ENCODE measurements around the gene ZNF865.
A peak's percentile ranks its signal among the peaks of the same experiment; 100 is the strongest.

The ZNF865 gene

DNA sequence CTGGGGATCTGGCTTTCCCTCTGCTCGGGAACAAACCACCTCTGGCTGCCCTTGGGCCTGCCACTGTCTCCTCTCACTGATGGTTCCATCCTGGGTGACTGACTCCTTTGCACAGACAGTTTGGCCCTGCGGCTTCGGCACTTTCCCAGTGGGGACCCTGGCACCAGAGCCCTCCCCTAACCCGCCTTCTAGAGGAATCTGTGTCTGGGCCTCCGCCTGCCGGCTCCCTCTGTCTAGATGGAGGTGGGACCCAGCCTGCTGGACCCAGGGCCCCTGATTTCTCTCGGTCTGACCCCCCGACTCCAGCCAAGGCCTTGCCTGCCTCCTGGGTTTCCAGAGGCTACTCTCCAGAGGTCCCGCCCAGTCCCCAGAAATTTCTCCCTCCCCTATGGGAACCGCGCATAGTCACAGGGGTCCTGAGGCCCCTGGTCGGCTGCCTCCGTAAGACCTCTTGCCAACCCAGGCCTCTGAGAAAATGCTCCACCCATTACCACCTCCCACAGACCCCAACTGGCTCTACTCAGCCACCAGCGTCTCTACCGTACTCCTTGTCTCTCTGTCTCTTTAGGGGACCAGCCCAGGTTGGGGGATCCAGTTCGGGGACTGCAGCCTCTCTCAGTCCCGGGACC, 45.3 kb downstream of the ZNF865 start:
- Histone ChIP-seq H3K36me3 (ENCODE audit: insufficient read depth, low read depth, low read length) (peaks cover under 1% of the 10 kb centered on the region), H3K9me3 (ENCODE audit: insufficient read depth, low read depth, low read length) (no peaks in the 10 kb centered on the region), H3K9ac (ENCODE audit: low read depth, low read length) (no peak overlapping the region), H3K27ac (ENCODE audit: low read length) (no peak overlapping the region), H3K4me1 (ENCODE audit: insufficient read depth, low read length) (no peaks in the 10 kb centered on the region; the same call in 1 of the 2 replicates), H3K4me3 (ENCODE audit: low read length) (no peak overlapping the region), H3K27me3 (ENCODE audit: insufficient read depth, low read length) (no peaks in the 10 kb centered on the region)

DNA sequence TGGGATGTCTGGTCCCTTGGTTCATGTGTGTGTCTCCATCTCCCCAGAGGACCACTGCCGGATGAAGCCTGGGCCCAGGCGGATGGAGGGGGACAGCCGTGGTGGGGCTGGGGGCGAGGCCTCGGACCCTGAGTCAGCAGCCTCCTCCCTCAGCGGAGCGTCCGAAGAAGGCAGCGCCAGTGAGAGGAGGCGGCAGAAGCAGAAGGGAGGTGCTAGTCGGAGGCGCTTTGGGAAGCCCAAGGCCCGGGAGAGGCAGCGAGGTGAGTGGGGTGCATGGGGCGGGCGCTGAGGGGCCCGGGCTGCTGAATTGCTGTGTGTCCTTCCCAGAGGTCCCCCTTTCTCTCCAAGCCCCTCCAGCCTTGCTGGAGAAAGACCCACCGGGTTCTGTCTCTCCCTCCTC, 45.8 kb downstream of the ZNF865 start:
- no peak overlapping the region for H3K27ac ChIP-seq (ENCODE audit: low read length)

GRCh38 chr19:55652311-55653128, 47.1 kb downstream of the ZNF865 start:
- peak overlapping the region; percentile 84; the same call in 1 of the 2 replicates for H3K4me3 ChIP-seq (ENCODE audit: low read length)
- peaks cover 10% of the 10 kb centered on the region for H3K36me3 ChIP-seq (ENCODE audit: insufficient read depth, low read depth, low read length)
- no peak overlapping the region; the same call in 1 of the 2 replicates for H3K9ac ChIP-seq (ENCODE audit: low read depth, low read length)
- H3K27ac ChIP-seq (ENCODE audit: low read length): no peak overlapping the region
- no peaks in the 10 kb centered on the region for H3K27me3 ChIP-seq (ENCODE audit: insufficient read depth, low read length)
- H3K4me1 ChIP-seq (ENCODE audit: insufficient read depth, low read length): peaks cover 13% of the 10 kb centered on the region
- no peaks in the 10 kb centered on the region for H3K9me3 ChIP-seq (ENCODE audit: insufficient read depth, low read depth, low read length)

More for the DNA sequence above, 45.8 kb downstream of the ZNF865 start:
- H3K4me3 ChIP-seq (ENCODE audit: low read length): no peak overlapping the region
- no peak overlapping the region for H3K9ac ChIP-seq (ENCODE audit: low read depth, low read length)
- no peaks in the 10 kb centered on the region for H3K9me3 ChIP-seq (ENCODE audit: insufficient read depth, low read depth, low read length)
- no peaks in the 10 kb centered on the region for H3K36me3 ChIP-seq (ENCODE audit: insufficient read depth, low read depth, low read length)
- H3K4me1 ChIP-seq (ENCODE audit: insufficient read depth, low read length): peaks cover under 1% of the 10 kb centered on the region; the same call in 1 of the 2 replicates
- no peaks in the 10 kb centered on the region for H3K27me3 ChIP-seq (ENCODE audit: insufficient read depth, low read length)

- Histone ChIP-seq H3K4me3 (ENCODE audit: low read length) (peak overlapping the region; percentile 84), H3K9me3 (ENCODE audit: insufficient read depth, low read depth, low read length) (no peaks in the 10 kb centered on the region), H3K27ac (ENCODE audit: low read length) (peak overlapping the region; percentile 93), H3K9ac (ENCODE audit: low read depth, low read length) (peak overlapping the region; percentile 97), H3K4me1 (ENCODE audit: insufficient read depth, low read length) (peaks cover 18% of the 10 kb centered on the region), H3K36me3 (ENCODE audit: insufficient read depth, low read depth, low read length) (peaks cover 14% of the 10 kb centered on the region), H3K27me3 (ENCODE audit: insufficient read depth, low read length) (no peaks in the 10 kb centered on the region)
Observed at GRCh38 chr19:55653651-55654322, 48.3 kb downstream of the ZNF865 start.

DNA sequence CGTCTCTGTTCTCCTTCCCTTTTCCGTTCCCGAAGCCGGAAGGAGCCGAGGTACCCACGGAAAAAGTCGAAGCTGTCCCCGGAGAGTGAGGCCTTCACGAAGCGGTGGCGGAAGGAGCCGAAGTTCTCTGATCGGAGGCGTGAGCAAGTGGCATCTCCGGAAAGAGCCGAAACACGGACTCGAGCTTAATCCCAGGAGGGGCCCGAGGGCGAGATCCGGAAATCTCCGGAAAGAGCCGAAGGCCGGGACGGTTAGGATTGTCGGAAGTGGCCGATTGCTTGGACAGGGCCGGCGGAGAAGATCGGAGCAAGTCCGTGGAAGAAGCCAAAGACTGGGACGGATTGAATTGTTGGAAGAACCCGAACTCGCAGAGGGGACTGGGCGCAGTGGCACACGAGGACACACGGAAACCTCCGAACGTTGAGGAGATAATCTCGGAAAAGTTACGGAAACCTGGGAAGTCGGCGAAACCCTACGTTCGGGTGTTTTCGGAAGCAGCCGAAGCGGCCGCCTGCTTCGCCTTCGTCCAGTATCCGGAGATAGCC, 48.9 kb downstream of the ZNF865 start:
- Histone ChIP-seq H3K9ac (ENCODE audit: low read depth, low read length) (peak overlapping the region; percentile 97), H3K36me3 (ENCODE audit: insufficient read depth, low read depth, low read length) (peaks cover 17% of the 10 kb centered on the region), H3K27ac (ENCODE audit: low read length) (peak overlapping the region; percentile 93), H3K27me3 (ENCODE audit: insufficient read depth, low read length) (no peaks in the 10 kb centered on the region), H3K4me1 (ENCODE audit: insufficient read depth, low read length) (peaks cover 18% of the 10 kb centered on the region), H3K4me3 (ENCODE audit: low read length) (peak overlapping the region; percentile 84), H3K9me3 (ENCODE audit: insufficient read depth, low read depth, low read length) (no peaks in the 10 kb centered on the region)

DNA sequence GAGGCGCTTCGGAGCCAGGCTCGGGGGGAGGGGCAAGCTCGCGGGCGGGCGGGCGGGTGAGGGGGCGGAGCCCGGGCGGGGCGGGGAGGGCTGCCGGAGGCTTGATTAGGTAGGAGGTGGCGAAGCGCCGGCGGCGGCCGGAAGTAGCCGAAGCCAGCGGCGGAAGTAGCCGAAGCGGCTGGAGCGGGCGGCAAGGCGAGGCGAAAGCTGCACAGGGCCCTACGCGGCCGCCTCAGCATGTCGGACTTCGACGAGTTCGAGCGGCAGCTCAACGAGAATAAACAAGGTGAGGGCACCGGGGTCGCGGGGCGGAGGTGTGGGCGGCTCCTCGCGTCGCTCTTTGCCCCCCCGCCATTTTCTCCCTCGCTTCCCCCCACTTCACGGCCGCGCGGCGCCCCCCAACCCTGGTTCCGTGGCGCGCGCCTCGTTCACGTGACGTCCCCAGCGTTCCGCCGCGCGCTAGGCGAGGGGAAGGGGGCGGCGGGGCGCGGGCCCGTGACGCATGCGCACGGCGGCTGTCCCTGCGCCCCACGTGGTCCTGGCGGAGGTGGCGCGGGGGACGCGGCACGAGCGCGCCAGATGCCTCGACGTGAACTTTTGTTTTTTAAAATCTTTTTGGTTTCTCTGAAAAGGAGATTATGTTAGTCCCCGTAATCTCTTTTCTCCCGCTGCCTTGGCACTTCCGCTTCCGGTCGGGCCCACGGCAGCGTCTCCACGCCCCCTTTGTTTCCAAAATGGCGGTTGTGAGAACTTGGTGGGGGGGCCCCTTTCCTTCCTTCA, 49.6 kb downstream of the ZNF865 start, which contains the start of gene U2AF2:
Gene U2AF2 (plus strand): TSS at position 168 of the 780 bp plus-strand sequence. CDS start 70 bp downstream, at position 238.
- peak within 1 kb of the TSS; percentile 97 for H3K4me3 ChIP-seq (ENCODE audit: low read length)
- H3K9ac ChIP-seq (ENCODE audit: low read depth, low read length): peak within 1 kb of the TSS; percentile 98
- peaks cover 18% of the 10 kb centered on the region for H3K4me1 ChIP-seq (ENCODE audit: insufficient read depth, low read length)
- H3K9me3 ChIP-seq (ENCODE audit: insufficient read depth, low read depth, low read length): no peaks in the 10 kb centered on the region
- peak within 1 kb of the TSS; percentile 93 for H3K27ac ChIP-seq (ENCODE audit: low read length)
- no peaks in the 10 kb centered on the region for H3K27me3 ChIP-seq (ENCODE audit: insufficient read depth, low read length)
- peaks cover 24% of the 10 kb centered on the region for H3K36me3 ChIP-seq (ENCODE audit: insufficient read depth, low read depth, low read length)

GRCh38 chr19:55655648-55656040, 50.2 kb downstream of the ZNF865 start:
- no peaks in the 10 kb centered on the region for H3K9me3 ChIP-seq (ENCODE audit: insufficient read depth, low read depth, low read length)
- H3K9ac ChIP-seq (ENCODE audit: low read depth, low read length): peak overlapping the region; percentile 98
- no peaks in the 10 kb centered on the region for H3K27me3 ChIP-seq (ENCODE audit: insufficient read depth, low read length)
- peaks cover 30% of the 10 kb centered on the region for H3K36me3 ChIP-seq (ENCODE audit: insufficient read depth, low read depth, low read length)
- peak overlapping the region; percentile 97 for H3K4me3 ChIP-seq (ENCODE audit: low read length)
- peak overlapping the region; percentile 58 for H3K27ac ChIP-seq (ENCODE audit: low read length)
- peaks cover 18% of the 10 kb centered on the region for H3K4me1 ChIP-seq (ENCODE audit: insufficient read depth, low read length)

GRCh38 chr19:55656552-55656951, 51.1 kb downstream of the ZNF865 start:
- no peak overlapping the region for H3K27ac ChIP-seq (ENCODE audit: low read length)
- peaks cover 18% of the 10 kb centered on the region for H3K4me1 ChIP-seq (ENCODE audit: insufficient read depth, low read length)
- H3K9ac ChIP-seq (ENCODE audit: low read depth, low read length): peak overlapping the region; percentile 98
- peak overlapping the region; percentile 97 for H3K4me3 ChIP-seq (ENCODE audit: low read length)
- H3K36me3 ChIP-seq (ENCODE audit: insufficient read depth, low read depth, low read length): peaks cover 39% of the 10 kb centered on the region
- no peaks in the 10 kb centered on the region for H3K9me3 ChIP-seq (ENCODE audit: insufficient read depth, low read depth, low read length)
- no peaks in the 10 kb centered on the region for H3K27me3 ChIP-seq (ENCODE audit: insufficient read depth, low read length)

GRCh38 chr19:55656988-55657747, 51.7 kb downstream of the ZNF865 start:
- peaks cover 18% of the 10 kb centered on the region for H3K4me1 ChIP-seq (ENCODE audit: insufficient read depth, low read length)
- H3K9ac ChIP-seq (ENCODE audit: low read depth, low read length): peak overlapping the region; percentile 98
- H3K27me3 ChIP-seq (ENCODE audit: insufficient read depth, low read length): no peaks in the 10 kb centered on the region
- no peak overlapping the region for H3K27ac ChIP-seq (ENCODE audit: low read length)
- peak overlapping the region; percentile 97 for H3K4me3 ChIP-seq (ENCODE audit: low read length)
- H3K9me3 ChIP-seq (ENCODE audit: insufficient read depth, low read depth, low read length): no peaks in the 10 kb centered on the region
- H3K36me3 ChIP-seq (ENCODE audit: insufficient read depth, low read depth, low read length): peaks cover 45% of the 10 kb centered on the region

- peaks cover 18% of the 10 kb centered on the region for H3K4me1 ChIP-seq (ENCODE audit: insufficient read depth, low read length)
- peaks cover 63% of the 10 kb centered on the region for H3K36me3 ChIP-seq (ENCODE audit: insufficient read depth, low read depth, low read length)
- 0 out of 2 replicates have a peak overlapping the region, but pooled peaks have one; percentile 30 for H3K9ac ChIP-seq (ENCODE audit: low read depth, low read length)
- no peak overlapping the region for H3K27ac ChIP-seq (ENCODE audit: low read length)
- H3K27me3 ChIP-seq (ENCODE audit: insufficient read depth, low read length): no peaks in the 10 kb centered on the region
- H3K4me3 ChIP-seq (ENCODE audit: low read length): no peak overlapping the region
- H3K9me3 ChIP-seq (ENCODE audit: insufficient read depth, low read depth, low read length): no peaks in the 10 kb centered on the region
Observed at GRCh38 chr19:55658846-55659459, 53.5 kb downstream of the ZNF865 start.
